ENCODE results near the gene WFIKKN1.

DNA sequence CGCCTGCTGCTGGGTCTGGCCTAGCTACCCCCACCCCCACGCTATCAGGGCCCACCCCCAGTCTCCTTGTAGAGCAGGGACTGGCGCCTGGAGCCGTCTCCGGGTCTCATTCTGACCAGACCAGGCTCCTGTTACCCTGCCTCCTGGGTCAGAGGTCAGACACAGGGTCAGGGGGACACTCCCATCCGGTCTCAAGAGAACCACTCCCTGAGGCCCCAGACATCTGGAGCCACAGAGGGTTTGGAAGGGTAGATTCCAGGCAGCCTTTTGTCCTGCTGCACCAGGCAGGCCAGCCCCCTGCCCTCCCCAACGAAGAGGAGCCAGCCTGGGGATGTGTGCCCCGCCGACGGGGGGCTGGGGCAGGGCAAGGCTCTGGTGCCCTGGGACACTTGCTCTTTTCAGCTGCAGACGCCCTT lies 944 bp upstream of the WFIKKN1 start:
- TF ChIP-seq, protein P1, sequence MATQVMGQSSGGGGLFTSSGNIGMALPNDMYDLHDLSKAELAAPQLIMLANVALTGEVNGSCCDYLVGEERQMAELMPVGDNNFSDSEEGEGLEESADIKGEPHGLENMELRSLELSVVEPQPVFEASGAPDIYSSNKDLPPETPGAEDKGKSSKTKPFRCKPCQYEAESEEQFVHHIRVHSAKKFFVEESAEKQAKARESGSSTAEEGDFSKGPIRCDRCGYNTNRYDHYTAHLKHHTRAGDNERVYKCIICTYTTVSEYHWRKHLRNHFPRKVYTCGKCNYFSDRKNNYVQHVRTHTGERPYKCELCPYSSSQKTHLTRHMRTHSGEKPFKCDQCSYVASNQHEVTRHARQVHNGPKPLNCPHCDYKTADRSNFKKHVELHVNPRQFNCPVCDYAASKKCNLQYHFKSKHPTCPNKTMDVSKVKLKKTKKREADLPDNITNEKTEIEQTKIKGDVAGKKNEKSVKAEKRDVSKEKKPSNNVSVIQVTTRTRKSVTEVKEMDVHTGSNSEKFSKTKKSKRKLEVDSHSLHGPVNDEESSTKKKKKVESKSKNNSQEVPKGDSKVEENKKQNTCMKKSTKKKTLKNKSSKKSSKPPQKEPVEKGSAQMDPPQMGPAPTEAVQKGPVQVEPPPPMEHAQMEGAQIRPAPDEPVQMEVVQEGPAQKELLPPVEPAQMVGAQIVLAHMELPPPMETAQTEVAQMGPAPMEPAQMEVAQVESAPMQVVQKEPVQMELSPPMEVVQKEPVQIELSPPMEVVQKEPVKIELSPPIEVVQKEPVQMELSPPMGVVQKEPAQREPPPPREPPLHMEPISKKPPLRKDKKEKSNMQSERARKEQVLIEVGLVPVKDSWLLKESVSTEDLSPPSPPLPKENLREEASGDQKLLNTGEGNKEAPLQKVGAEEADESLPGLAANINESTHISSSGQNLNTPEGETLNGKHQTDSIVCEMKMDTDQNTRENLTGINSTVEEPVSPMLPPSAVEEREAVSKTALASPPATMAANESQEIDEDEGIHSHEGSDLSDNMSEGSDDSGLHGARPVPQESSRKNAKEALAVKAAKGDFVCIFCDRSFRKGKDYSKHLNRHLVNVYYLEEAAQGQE (IDR thresholded peaks at IDR 0.05; ENCODE audit: low read depth) = no peak
- no peak for TF ChIP-seq POLR2AphosphoS5 (IDR thresholded peaks at IDR 0.05; ENCODE audit: low read depth, low read length)
- TF ChIP-seq, protein P2, sequence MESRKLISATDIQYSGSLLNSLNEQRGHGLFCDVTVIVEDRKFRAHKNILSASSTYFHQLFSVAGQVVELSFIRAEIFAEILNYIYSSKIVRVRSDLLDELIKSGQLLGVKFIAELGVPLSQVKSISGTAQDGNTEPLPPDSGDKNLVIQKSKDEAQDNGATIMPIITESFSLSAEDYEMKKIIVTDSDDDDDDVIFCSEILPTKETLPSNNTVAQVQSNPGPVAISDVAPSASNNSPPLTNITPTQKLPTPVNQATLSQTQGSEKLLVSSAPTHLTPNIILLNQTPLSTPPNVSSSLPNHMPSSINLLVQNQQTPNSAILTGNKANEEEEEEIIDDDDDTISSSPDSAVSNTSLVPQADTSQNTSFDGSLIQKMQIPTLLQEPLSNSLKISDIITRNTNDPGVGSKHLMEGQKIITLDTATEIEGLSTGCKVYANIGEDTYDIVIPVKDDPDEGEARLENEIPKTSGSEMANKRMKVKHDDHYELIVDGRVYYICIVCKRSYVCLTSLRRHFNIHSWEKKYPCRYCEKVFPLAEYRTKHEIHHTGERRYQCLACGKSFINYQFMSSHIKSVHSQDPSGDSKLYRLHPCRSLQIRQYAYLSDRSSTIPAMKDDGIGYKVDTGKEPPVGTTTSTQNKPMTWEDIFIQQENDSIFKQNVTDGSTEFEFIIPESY (IDR thresholded peaks at IDR 0.05; ENCODE audit: extremely low read depth, insufficient replicate concordance, low read length) = no peak
- TF ChIP-seq, protein P3, sequence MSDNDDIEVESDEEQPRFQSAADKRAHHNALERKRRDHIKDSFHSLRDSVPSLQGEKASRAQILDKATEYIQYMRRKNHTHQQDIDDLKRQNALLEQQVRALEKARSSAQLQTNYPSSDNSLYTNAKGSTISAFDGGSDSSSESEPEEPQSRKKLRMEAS (IDR thresholded peaks at IDR 0.05) = no peak
- no peak for TF ChIP-seq EZH2phosphoT487 (IDR thresholded peaks at IDR 0.05; ENCODE audit: borderline replicate concordance)
- TF ChIP-seq POLR2A (IDR thresholded peaks at IDR 0.05; ENCODE audit: borderline replicate concordance, extremely low read depth, insufficient read depth, insufficient read length) = no peak
- TF ChIP-seq, protein P4, sequence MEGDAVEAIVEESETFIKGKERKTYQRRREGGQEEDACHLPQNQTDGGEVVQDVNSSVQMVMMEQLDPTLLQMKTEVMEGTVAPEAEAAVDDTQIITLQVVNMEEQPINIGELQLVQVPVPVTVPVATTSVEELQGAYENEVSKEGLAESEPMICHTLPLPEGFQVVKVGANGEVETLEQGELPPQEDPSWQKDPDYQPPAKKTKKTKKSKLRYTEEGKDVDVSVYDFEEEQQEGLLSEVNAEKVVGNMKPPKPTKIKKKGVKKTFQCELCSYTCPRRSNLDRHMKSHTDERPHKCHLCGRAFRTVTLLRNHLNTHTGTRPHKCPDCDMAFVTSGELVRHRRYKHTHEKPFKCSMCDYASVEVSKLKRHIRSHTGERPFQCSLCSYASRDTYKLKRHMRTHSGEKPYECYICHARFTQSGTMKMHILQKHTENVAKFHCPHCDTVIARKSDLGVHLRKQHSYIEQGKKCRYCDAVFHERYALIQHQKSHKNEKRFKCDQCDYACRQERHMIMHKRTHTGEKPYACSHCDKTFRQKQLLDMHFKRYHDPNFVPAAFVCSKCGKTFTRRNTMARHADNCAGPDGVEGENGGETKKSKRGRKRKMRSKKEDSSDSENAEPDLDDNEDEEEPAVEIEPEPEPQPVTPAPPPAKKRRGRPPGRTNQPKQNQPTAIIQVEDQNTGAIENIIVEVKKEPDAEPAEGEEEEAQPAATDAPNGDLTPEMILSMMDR (IDR thresholded peaks at IDR 0.05 in 2 of 3, conservative IDR thresholded peaks at IDR 0.05 in 1 of 3; ENCODE audit: borderline replicate concordance in 1 of 3, insufficient read depth in 1 of 3, low read depth in 2 of 3, low read length in 2 of 3) = no peak
- TF ChIP-seq, protein P5, sequence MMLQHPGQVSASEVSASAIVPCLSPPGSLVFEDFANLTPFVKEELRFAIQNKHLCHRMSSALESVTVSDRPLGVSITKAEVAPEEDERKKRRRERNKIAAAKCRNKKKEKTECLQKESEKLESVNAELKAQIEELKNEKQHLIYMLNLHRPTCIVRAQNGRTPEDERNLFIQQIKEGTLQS (IDR thresholded peaks at IDR 0.05) = no peak
- TF ChIP-seq EZH2 (IDR thresholded peaks at IDR 0.05) = no peak
- no peak for TF ChIP-seq SIN3A (IDR thresholded peaks at IDR 0.05; ENCODE audit: low read depth)
- no peak for TF ChIP-seq JUND (IDR thresholded peaks at IDR 0.05)
- no peak for TF ChIP-seq ZFX (IDR thresholded peaks at IDR 0.05)
- TF ChIP-seq YY1 (IDR thresholded peaks at IDR 0.05; ENCODE audit: extremely low read depth, insufficient replicate concordance, low read depth, low read length) = no peak
- TF ChIP-seq FOSL1 (IDR thresholded peaks at IDR 0.05; ENCODE audit: low read depth) = no peak
